ENCODE measurements around the gene INCENP. TPM values are rescaled to one million over a fixed set of nuclear protein-coding genes. Genes with fewer than 3 reads are reported as not detected.

Gene INCENP
- total and polyA plus RNA-seq, 4 donors = 2.4 to 34.4 (median 4.7) TPM

DNA sequence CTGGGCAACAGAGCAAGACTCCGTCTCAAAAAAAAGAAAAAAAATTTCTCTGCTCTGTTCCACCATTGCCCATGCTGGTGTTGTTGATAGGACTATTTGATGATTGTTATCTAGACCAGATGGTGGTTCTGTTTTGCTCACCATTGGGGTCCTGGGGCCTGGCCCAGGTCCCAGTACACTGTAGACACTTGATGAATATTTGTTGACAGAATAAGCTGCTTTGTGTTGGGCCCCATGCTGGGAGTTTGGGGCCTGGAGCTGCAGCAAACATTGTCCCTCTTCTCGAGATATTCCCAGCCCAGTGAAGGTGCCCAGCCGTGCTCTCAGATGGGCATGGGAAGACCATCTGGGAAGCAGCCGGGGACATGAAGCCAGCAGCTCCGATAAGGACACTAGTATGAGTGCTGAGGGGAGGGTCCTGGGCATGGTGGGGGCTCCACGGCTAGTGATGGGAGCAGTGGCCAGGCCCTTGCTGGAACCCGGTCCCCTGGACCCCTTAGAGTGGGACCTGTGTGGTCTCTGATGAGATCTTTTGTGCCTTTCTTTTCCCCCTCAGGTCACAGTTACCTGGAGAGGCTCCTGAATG is 13.6 kb downstream of the INCENP start:
- Histone ChIP-seq H3K27ac (ENCODE audit: low read depth in 1 of 2, low read length in 2 of 2) (no peak overlapping the region), H3K36me3 (ENCODE audit: control insufficient read depth in 4 of 4, insufficient read depth in 3 of 4, low read depth in 1 of 4, low read length in 3 of 4) (peaks cover 0 to 10% (median 7%) of the 10 kb centered on the region in 4 donors), H3K9ac (ENCODE audit: low read depth in 1 of 2, low read length in 2 of 2) (no peak overlapping the region), H3K4me3 (ENCODE audit: low read depth in 1 of 3, low read length in 3 of 3) (no peak overlapping the region), H3K4me1 (ENCODE audit: control insufficient read depth in 4 of 4, insufficient read depth in 4 of 4, low read length in 3 of 4) (no peaks in the 10 kb centered on the region), H3K9me3 (ENCODE audit: control insufficient read depth in 4 of 4, low read length in 3 of 4) (no peaks in the 10 kb centered on the region), H3K27me3 (ENCODE audit: control insufficient read depth in 4 of 4, insufficient read depth in 4 of 4, low read length in 3 of 4) (no peaks in the 10 kb centered on the region)
- 99% methylated on average over 7 of the region's 7 CpGs for WGBS
- TF ChIP-seq, protein P1, sequence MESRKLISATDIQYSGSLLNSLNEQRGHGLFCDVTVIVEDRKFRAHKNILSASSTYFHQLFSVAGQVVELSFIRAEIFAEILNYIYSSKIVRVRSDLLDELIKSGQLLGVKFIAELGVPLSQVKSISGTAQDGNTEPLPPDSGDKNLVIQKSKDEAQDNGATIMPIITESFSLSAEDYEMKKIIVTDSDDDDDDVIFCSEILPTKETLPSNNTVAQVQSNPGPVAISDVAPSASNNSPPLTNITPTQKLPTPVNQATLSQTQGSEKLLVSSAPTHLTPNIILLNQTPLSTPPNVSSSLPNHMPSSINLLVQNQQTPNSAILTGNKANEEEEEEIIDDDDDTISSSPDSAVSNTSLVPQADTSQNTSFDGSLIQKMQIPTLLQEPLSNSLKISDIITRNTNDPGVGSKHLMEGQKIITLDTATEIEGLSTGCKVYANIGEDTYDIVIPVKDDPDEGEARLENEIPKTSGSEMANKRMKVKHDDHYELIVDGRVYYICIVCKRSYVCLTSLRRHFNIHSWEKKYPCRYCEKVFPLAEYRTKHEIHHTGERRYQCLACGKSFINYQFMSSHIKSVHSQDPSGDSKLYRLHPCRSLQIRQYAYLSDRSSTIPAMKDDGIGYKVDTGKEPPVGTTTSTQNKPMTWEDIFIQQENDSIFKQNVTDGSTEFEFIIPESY (IDR thresholded peaks at IDR 0.05) = no peak
- TF ChIP-seq GABPA (IDR thresholded peaks at IDR 0.05 in 1 of 2, conservative IDR thresholded peaks at IDR 0.05 in 1 of 2) = no peak
- TF ChIP-seq NR2F2 (IDR thresholded peaks at IDR 0.05) = no peak
- no peak for TF ChIP-seq HNF4G (IDR thresholded peaks at IDR 0.05)
- TF ChIP-seq, protein P2, sequence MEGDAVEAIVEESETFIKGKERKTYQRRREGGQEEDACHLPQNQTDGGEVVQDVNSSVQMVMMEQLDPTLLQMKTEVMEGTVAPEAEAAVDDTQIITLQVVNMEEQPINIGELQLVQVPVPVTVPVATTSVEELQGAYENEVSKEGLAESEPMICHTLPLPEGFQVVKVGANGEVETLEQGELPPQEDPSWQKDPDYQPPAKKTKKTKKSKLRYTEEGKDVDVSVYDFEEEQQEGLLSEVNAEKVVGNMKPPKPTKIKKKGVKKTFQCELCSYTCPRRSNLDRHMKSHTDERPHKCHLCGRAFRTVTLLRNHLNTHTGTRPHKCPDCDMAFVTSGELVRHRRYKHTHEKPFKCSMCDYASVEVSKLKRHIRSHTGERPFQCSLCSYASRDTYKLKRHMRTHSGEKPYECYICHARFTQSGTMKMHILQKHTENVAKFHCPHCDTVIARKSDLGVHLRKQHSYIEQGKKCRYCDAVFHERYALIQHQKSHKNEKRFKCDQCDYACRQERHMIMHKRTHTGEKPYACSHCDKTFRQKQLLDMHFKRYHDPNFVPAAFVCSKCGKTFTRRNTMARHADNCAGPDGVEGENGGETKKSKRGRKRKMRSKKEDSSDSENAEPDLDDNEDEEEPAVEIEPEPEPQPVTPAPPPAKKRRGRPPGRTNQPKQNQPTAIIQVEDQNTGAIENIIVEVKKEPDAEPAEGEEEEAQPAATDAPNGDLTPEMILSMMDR (IDR thresholded peaks at IDR 0.05; ENCODE audit: low read depth, low read length, missing input control) = no peak
- no peak for TF ChIP-seq SP1 (IDR thresholded peaks at IDR 0.05)
- DNase-seq (ENCODE audit: low spot score) = no peak

DNA sequence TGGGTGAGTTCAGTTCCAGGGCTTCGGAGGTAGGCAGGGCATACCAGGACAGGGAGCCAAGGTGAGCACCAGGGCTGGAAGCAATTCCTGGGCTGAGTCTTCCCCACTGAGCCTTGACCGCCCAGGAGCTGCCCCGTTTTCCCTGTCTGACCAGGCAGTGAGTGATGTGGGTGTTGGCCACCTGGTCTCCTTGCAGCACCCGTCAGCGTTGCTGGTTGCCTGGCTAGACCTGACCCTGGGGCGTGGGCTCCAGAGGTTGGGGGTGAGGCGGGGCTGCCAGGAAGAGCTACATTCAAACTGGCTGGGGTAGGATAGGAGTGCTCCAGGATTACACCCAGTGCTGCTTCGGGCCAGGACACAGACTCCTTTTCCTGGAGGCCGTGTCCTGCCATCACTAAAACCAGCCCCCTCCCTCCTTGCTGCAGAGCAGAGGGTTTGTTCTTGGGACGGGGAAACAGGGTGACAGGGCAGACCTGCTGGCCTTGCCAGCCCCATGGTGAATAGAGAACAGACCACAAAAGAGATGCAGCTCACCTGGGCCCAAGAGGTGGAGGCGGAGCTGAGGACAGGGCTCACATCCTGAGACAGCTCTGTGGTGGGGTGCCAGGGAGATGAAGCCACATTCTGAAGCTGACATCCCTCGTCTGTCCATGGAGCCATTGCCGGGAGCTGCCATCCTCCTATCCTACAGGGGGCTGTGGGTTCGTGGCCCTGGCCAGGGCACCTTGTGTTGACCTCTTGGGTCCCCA is 14.2 kb downstream of the INCENP start:
- no peak overlapping the region for H3K27ac ChIP-seq (ENCODE audit: low read depth in 1 of 2, low read length in 2 of 2)
- 96% methylated on average over 14 of the region's 14 CpGs for WGBS
- no peaks in the 10 kb centered on the region for H3K4me1 ChIP-seq (ENCODE audit: control insufficient read depth in 4 of 4, insufficient read depth in 4 of 4, low read length in 3 of 4)
- no peak overlapping the region for H3K4me3 ChIP-seq (ENCODE audit: low read depth in 1 of 3, low read length in 3 of 3)
- DNase-seq (ENCODE audit: low spot score) = no peak
- no peak overlapping the region for H3K9ac ChIP-seq (ENCODE audit: low read depth in 1 of 2, low read length in 2 of 2)
- no peaks in the 10 kb centered on the region for H3K9me3 ChIP-seq (ENCODE audit: control insufficient read depth in 4 of 4, low read length in 3 of 4)
- H3K27me3 ChIP-seq (ENCODE audit: control insufficient read depth in 4 of 4, insufficient read depth in 4 of 4, low read length in 3 of 4) = no peaks in the 10 kb centered on the region
- H3K36me3 ChIP-seq (ENCODE audit: control insufficient read depth in 4 of 4, insufficient read depth in 3 of 4, low read depth in 1 of 4, low read length in 3 of 4) = peaks cover 0 to 10% (median 8%) of the 10 kb centered on the region in 4 donors
- TF ChIP-seq HNF4A (conservative IDR thresholded peaks at IDR 0.05) = no peak
- no peak for TF ChIP-seq RAD21 (IDR thresholded peaks at IDR 0.05)
- TF ChIP-seq, protein P3, sequence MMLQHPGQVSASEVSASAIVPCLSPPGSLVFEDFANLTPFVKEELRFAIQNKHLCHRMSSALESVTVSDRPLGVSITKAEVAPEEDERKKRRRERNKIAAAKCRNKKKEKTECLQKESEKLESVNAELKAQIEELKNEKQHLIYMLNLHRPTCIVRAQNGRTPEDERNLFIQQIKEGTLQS (IDR thresholded peaks at IDR 0.05) = no peak
- no peak for TF ChIP-seq RXRA (IDR thresholded peaks at IDR 0.05)
- TF ChIP-seq, protein P2 (IDR thresholded peaks at IDR 0.05; ENCODE audit: low read depth, low read length, missing input control) = no peak
- TF ChIP-seq FOXA1 (IDR thresholded peaks at IDR 0.05) = no peak
- no peak for TF ChIP-seq FOXA2 (IDR thresholded peaks at IDR 0.05)
- no peak for TF ChIP-seq NR2F2 (IDR thresholded peaks at IDR 0.05)
- TF ChIP-seq GABPA (IDR thresholded peaks at IDR 0.05 in 1 of 2, conservative IDR thresholded peaks at IDR 0.05 in 1 of 2) = no peak
- TF ChIP-seq SP1 (IDR thresholded peaks at IDR 0.05) = no peak
- TF ChIP-seq, protein P4, sequence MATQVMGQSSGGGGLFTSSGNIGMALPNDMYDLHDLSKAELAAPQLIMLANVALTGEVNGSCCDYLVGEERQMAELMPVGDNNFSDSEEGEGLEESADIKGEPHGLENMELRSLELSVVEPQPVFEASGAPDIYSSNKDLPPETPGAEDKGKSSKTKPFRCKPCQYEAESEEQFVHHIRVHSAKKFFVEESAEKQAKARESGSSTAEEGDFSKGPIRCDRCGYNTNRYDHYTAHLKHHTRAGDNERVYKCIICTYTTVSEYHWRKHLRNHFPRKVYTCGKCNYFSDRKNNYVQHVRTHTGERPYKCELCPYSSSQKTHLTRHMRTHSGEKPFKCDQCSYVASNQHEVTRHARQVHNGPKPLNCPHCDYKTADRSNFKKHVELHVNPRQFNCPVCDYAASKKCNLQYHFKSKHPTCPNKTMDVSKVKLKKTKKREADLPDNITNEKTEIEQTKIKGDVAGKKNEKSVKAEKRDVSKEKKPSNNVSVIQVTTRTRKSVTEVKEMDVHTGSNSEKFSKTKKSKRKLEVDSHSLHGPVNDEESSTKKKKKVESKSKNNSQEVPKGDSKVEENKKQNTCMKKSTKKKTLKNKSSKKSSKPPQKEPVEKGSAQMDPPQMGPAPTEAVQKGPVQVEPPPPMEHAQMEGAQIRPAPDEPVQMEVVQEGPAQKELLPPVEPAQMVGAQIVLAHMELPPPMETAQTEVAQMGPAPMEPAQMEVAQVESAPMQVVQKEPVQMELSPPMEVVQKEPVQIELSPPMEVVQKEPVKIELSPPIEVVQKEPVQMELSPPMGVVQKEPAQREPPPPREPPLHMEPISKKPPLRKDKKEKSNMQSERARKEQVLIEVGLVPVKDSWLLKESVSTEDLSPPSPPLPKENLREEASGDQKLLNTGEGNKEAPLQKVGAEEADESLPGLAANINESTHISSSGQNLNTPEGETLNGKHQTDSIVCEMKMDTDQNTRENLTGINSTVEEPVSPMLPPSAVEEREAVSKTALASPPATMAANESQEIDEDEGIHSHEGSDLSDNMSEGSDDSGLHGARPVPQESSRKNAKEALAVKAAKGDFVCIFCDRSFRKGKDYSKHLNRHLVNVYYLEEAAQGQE (IDR thresholded peaks at IDR 0.05) = no peak
- TF ChIP-seq, protein P1 (IDR thresholded peaks at IDR 0.05) = no peak
- no peak for TF ChIP-seq JUND (IDR thresholded peaks at IDR 0.05)
- TF ChIP-seq, protein P5, sequence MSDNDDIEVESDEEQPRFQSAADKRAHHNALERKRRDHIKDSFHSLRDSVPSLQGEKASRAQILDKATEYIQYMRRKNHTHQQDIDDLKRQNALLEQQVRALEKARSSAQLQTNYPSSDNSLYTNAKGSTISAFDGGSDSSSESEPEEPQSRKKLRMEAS (IDR thresholded peaks at IDR 0.05) = no peak
- TF ChIP-seq TAF1 (conservative IDR thresholded peaks at IDR 0.05) = no peak
- no peak for TF ChIP-seq YY1 (IDR thresholded peaks at IDR 0.05)
- TF ChIP-seq HNF4G (IDR thresholded peaks at IDR 0.05) = no peak
- TF ChIP-seq EGR1 (IDR thresholded peaks at IDR 0.05; ENCODE audit: low read depth in 2 of 2) = no peak
